Airway epithelial cell (primary cell): ENCODE measurements around the gene DDO. TPM values are rescaled to one million over a fixed set of nuclear protein-coding genes. Genes with fewer than 3 reads are reported as not detected.

Source experiments
- total RNA-seq: library from RNA; depleted of rRNA; stranded (reverse); fragments of >200 nt; gene quantifications from 2 replicates; pipeline ENCODE4 v1.2.3, GENCODE V29; 2015

The DDO gene
- total RNA-seq: not detected in 2 replicates

GRCh38 chr6:110415086-110415916 is at the start of gene DDO:
Gene DDO, minus strand, starts transcription at chr6:110415575. Its CDS starts 2,113 bp downstream, at chr6:110413462.

DNA sequence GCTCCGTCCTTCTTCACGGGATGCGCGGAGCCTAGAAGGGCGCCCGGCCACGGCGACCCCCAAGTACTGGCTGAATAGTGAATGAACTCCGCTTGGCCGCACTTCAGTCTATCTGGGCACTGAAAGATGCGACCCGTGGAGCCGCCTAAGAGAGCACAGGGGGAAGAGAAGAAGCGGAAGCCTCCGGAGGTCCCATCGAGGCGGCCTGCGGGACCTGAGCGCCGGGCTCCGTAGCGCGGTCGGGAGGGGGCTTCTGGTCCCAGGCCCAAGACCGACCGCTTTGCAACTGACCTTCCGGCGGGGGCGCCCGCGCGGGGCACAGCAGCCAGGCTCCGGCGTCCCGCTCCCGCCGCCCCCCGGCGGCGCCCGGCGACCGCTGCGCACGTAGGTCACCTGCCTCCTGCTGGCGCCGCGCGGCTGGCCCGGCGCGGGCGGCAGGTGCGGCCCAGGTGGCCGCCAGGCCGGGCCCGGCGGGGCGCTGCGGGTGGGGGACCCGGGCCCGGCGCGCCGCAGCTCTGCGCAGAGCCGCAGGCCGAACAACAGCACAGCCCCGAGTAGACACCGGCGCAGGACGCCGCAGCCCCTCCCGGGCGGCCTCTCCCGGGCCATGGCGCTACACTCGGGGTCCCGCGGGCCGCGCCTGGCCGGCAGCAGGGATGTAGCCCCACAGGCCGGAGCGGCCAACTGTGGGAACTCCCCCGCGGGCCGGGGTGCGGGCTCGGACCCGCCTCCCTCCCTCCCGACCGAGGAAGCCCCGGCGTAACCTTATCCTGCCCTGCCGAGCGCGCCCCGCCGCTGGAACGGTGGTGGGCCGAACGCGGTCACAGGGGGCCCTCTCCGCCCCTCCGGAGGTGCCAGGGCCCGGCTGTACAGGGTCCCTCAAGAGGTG is 57.5 kb downstream of the DDO start, which contains the start of gene METTL24:
Gene METTL24, minus strand, starts transcription at position 686 of the 889 bp plus-strand sequence. Its CDS starts 77 bp downstream, at position 609.

Other genes with a start within 250 kb of the DDO start
- gene WASF1, start 235.9 kb downstream of the DDO start, total RNA-seq: 18.0 and 23.3 TPM in 2 replicates
- gene CDC40, start 235.1 kb downstream of the DDO start, total RNA-seq: 9.7 and 13.4 TPM in 2 replicates
- not detected in 2 replicates for gene METTL24, start 57.2 kb downstream of the DDO start, total RNA-seq
- gene SLC22A16, start 61.0 kb upstream of the DDO start, total RNA-seq: not detected in 2 replicates